BLaER1 (cell line): ENCODE measurements around the gene FBXO15.
A peak's percentile ranks its signal among the peaks of the same experiment; 100 is the strongest.

Source experiments
- H3K27ac ChIP-seq: shearing (Covaris generic); formaldehyde crosslinking; 2 replicates; pipeline ENCODE4 v1.8.1; 2022
- H3K27me3 ChIP-seq: shearing (Covaris generic); formaldehyde crosslinking; 2 replicates; pipeline ENCODE4 v1.8.1; 2022
- H3K36me3 ChIP-seq: shearing (Covaris generic); formaldehyde crosslinking; 2 replicates; pipeline ENCODE4 v1.8.1; 2022
- H3K4me1 ChIP-seq: shearing (Covaris generic); formaldehyde crosslinking; 2 replicates; pipeline ENCODE4 v1.8.1; 2022
- H3K4me2 ChIP-seq: shearing (Covaris generic); formaldehyde crosslinking; 2 replicates; pipeline ENCODE4 v1.8.1; 2022
- H3K4me3 ChIP-seq: shearing (Covaris generic); formaldehyde crosslinking; 2 replicates; pipeline ENCODE4 v1.8.1; 2022
- H3K9ac ChIP-seq: shearing (Covaris generic); formaldehyde crosslinking; 2 replicates; pipeline ENCODE4 v1.8.1; 2022
- H3K9me3 ChIP-seq: shearing (Covaris generic); formaldehyde crosslinking; 2 replicates; pipeline ENCODE4 v1.8.1; 2022
- H4K20me1 ChIP-seq: shearing (Covaris generic); formaldehyde crosslinking; 2 replicates; pipeline ENCODE4 v1.8.1; 2022
- Cebpa-rat ChIP-seq: shearing (Covaris generic); IDR thresholded peaks from 2 replicates; pipeline ENCODE4 v1.8.1; 2022

Gene FBXO15

GRCh38 chr18:74140582-74140981 lies 7.1 kb downstream of the FBXO15 start:
- H3K36me3 ChIP-seq: no peaks in the 10 kb centered on the region
- H3K4me3 ChIP-seq: no peak overlapping the region
- H3K27me3 ChIP-seq: no peaks in the 10 kb centered on the region
- no peaks in the 10 kb centered on the region for H3K9me3 ChIP-seq
- no peak overlapping the region for H3K9ac ChIP-seq
- no peak for TF ChIP-seq Cebpa-rat
- no peaks in the 10 kb centered on the region for H4K20me1 ChIP-seq
- H3K27ac ChIP-seq: no peak overlapping the region
- no peak overlapping the region for H3K4me2 ChIP-seq
- H3K4me1 ChIP-seq: peaks cover 8% of the 10 kb centered on the region

GRCh38 chr18:74139888-74140287 lies 7.7 kb downstream of the FBXO15 start:
- no peaks in the 10 kb centered on the region for H4K20me1 ChIP-seq
- H3K4me2 ChIP-seq: peak overlapping the region; percentile 45
- H3K9ac ChIP-seq: no peak overlapping the region; the same call in 1 of the 2 replicates
- H3K27me3 ChIP-seq: no peaks in the 10 kb centered on the region
- no peaks in the 10 kb centered on the region for H3K9me3 ChIP-seq
- H3K4me3 ChIP-seq: no peak overlapping the region
- no peak overlapping the region for H3K27ac ChIP-seq
- H3K4me1 ChIP-seq: peaks cover 8% of the 10 kb centered on the region
- no peaks in the 10 kb centered on the region for H3K36me3 ChIP-seq
- no peak for TF ChIP-seq Cebpa-rat

- H3K27ac ChIP-seq: no peak overlapping the region
- TF ChIP-seq Cebpa-rat: no peak
- no peaks in the 10 kb centered on the region for H3K27me3 ChIP-seq
- H3K36me3 ChIP-seq: no peaks in the 10 kb centered on the region
- H4K20me1 ChIP-seq: no peaks in the 10 kb centered on the region
- H3K9ac ChIP-seq: no peak overlapping the region
- no peaks in the 10 kb centered on the region for H3K9me3 ChIP-seq
- H3K4me1 ChIP-seq: peaks cover 8% of the 10 kb centered on the region
- peak overlapping the region; percentile 45; the same call in 1 of the 2 replicates for H3K4me2 ChIP-seq
- no peak overlapping the region for H3K4me3 ChIP-seq
Measured at GRCh38 chr18:74139411-74139810, 8.2 kb downstream of the FBXO15 start.

- no peaks in the 10 kb centered on the region for H3K36me3 ChIP-seq
- no peak overlapping the region for H3K27ac ChIP-seq
- TF ChIP-seq Cebpa-rat: no peak
- peaks cover 8% of the 10 kb centered on the region for H3K4me1 ChIP-seq
- no peak overlapping the region for H3K4me3 ChIP-seq
- H3K9me3 ChIP-seq: no peaks in the 10 kb centered on the region
- no peaks in the 10 kb centered on the region for H3K27me3 ChIP-seq
- no peak overlapping the region for H3K4me2 ChIP-seq
- no peaks in the 10 kb centered on the region for H4K20me1 ChIP-seq
- H3K9ac ChIP-seq: no peak overlapping the region
Measured at GRCh38 chr18:74137920-74138538, 9.6 kb downstream of the FBXO15 start.

- peaks cover 13% of the 10 kb centered on the region for H3K4me1 ChIP-seq
- H4K20me1 ChIP-seq: no peaks in the 10 kb centered on the region
- H3K4me3 ChIP-seq: no peak overlapping the region
- H3K27me3 ChIP-seq: no peaks in the 10 kb centered on the region
- H3K4me2 ChIP-seq: peak overlapping the region; percentile 68; the same call in 1 of the 2 replicates
- H3K9ac ChIP-seq: no peak overlapping the region
- no peaks in the 10 kb centered on the region for H3K36me3 ChIP-seq
- H3K27ac ChIP-seq: no peak overlapping the region
- TF ChIP-seq Cebpa-rat: no peak
- H3K9me3 ChIP-seq: no peaks in the 10 kb centered on the region
Measured at GRCh38 chr18:74132201-74132600, 15.4 kb downstream of the FBXO15 start.

- Histone ChIP-seq H3K27ac (no peak overlapping the region; the same call in 1 of the 2 replicates), H3K4me2 (peak overlapping the region; percentile 68), H3K9ac (no peak overlapping the region), H3K9me3 (no peaks in the 10 kb centered on the region), H3K4me3 (no peak overlapping the region), H3K36me3 (no peaks in the 10 kb centered on the region), H3K4me1 (peaks cover 13% of the 10 kb centered on the region), H4K20me1 (no peaks in the 10 kb centered on the region), H3K27me3 (no peaks in the 10 kb centered on the region)
- TF ChIP-seq Cebpa-rat: no peak
Measured at GRCh38 chr18:74131124-74131523, 16.5 kb downstream of the FBXO15 start.

- peaks cover 13% of the 10 kb centered on the region for H3K4me1 ChIP-seq
- no peak overlapping the region for H3K9ac ChIP-seq
- no peak overlapping the region for H3K4me3 ChIP-seq
- H4K20me1 ChIP-seq: no peaks in the 10 kb centered on the region
- H3K27me3 ChIP-seq: no peaks in the 10 kb centered on the region
- no peak for TF ChIP-seq Cebpa-rat
- no peak overlapping the region for H3K4me2 ChIP-seq
- no peak overlapping the region for H3K27ac ChIP-seq
- no peaks in the 10 kb centered on the region for H3K9me3 ChIP-seq
- H3K36me3 ChIP-seq: no peaks in the 10 kb centered on the region
Measured at GRCh38 chr18:74128159-74128558, 19.5 kb downstream of the FBXO15 start.

GRCh38 chr18:74126684-74127655 lies 20.7 kb downstream of the FBXO15 start:
- Histone ChIP-seq H3K9ac (no peak overlapping the region), H3K4me1 (peaks cover 11% of the 10 kb centered on the region), H3K36me3 (no peaks in the 10 kb centered on the region), H3K4me2 (no peak overlapping the region), H3K4me3 (no peak overlapping the region), H3K27me3 (no peaks in the 10 kb centered on the region), H3K27ac (no peak overlapping the region), H3K9me3 (no peaks in the 10 kb centered on the region), H4K20me1 (no peaks in the 10 kb centered on the region)
- no peak for TF ChIP-seq Cebpa-rat

- Histone ChIP-seq H4K20me1 (no peaks in the 10 kb centered on the region), H3K36me3 (no peaks in the 10 kb centered on the region), H3K27ac (no peak overlapping the region), H3K9me3 (no peaks in the 10 kb centered on the region), H3K9ac (no peak overlapping the region), H3K27me3 (no peaks in the 10 kb centered on the region), H3K4me2 (no peak overlapping the region), H3K4me3 (no peak overlapping the region), H3K4me1 (no peaks in the 10 kb centered on the region)
- TF ChIP-seq Cebpa-rat: no peak
Measured at GRCh38 chr18:74124642-74125041, 23.0 kb downstream of the FBXO15 start.

GRCh38 chr18:74123200-74123599 lies 24.4 kb downstream of the FBXO15 start:
- no peak overlapping the region for H3K4me2 ChIP-seq
- H3K9ac ChIP-seq: no peak overlapping the region
- H3K4me1 ChIP-seq: no peaks in the 10 kb centered on the region
- no peak overlapping the region for H3K4me3 ChIP-seq
- peak; percentile 76 for TF ChIP-seq Cebpa-rat
- H4K20me1 ChIP-seq: no peaks in the 10 kb centered on the region
- no peak overlapping the region for H3K27ac ChIP-seq
- H3K9me3 ChIP-seq: no peaks in the 10 kb centered on the region
- H3K27me3 ChIP-seq: no peaks in the 10 kb centered on the region
- H3K36me3 ChIP-seq: no peaks in the 10 kb centered on the region
